ENCODE results near the gene LBHD1.
A peak's percentile ranks its signal among the peaks of the same experiment; 100 is the strongest.
"Not testable (repeated sequence)": the region's sequence is repeated elsewhere in the genome, so short reads cannot be mapped to it uniquely, and the experiment has no call there.

The LBHD1 gene

GRCh38 chr11:62671608-62672389, at the start of gene LBHD1, which contains the start of gene UQCC3:
LBHD1 (minus strand) TSS chr11:62672267; CDS start chr11:62670031, 2,236 bp downstream.
UQCC3 (plus strand) TSS chr11:62671673; CDS start chr11:62671746, 73 bp downstream.
- DNase-seq, result peak; percentile 85

- DNase-seq, result no peak
Measured at GRCh38 chr11:62719302-62719978, 47.4 kb upstream of the LBHD1 start.

GRCh38 chr11:62716816-62717215, 44.7 kb upstream of the LBHD1 start:
- DNase-seq, result no peak

- no peak for DNase-seq
Measured at GRCh38 chr11:62716206-62716605, 44.1 kb upstream of the LBHD1 start.

GRCh38 chr11:62715150-62716130, 43.4 kb upstream of the LBHD1 start:
- no peak for DNase-seq

GRCh38 chr11:62713343-62713742, 41.3 kb upstream of the LBHD1 start:
- DNase-seq, result no peak

- DNase-seq, result no peak
Measured at GRCh38 chr11:62712861-62713260, 40.8 kb upstream of the LBHD1 start.

- DNase-seq, result no peak
Measured at GRCh38 chr11:62712276-62712812, 40.3 kb upstream of the LBHD1 start.

GRCh38 chr11:62710001-62710345, 37.9 kb upstream of the LBHD1 start:
- no peak for DNase-seq

- peak; percentile 97 for DNase-seq
Measured at GRCh38 chr11:62709247-62710000, 37.4 kb upstream of the LBHD1 start.

- peak; percentile 30 for DNase-seq
Measured at GRCh38 chr11:62708793-62709192, 36.7 kb upstream of the LBHD1 start.

GRCh38 chr11:62708392-62708791, 36.3 kb upstream of the LBHD1 start:
- no peak for DNase-seq

GRCh38 chr11:62707277-62707861, 35.3 kb upstream of the LBHD1 start, which contains the start of the genes BSCL2 and GNG3:
BSCL2 (minus strand) TSS chr11:62707424; CDS start chr11:62707195, 229 bp downstream.
GNG3 (plus strand) TSS chr11:62707676; CDS start chr11:62708296, 620 bp downstream.
- no peak for DNase-seq

- no peak for DNase-seq
Measured at GRCh38 chr11:62706850-62707247, 34.8 kb upstream of the LBHD1 start.

- DNase-seq, result peak; percentile 90
Measured at GRCh38 chr11:62705880-62706849, 34.1 kb upstream of the LBHD1 start.

- no peak for DNase-seq
Measured at GRCh38 chr11:62705413-62705812, 33.3 kb upstream of the LBHD1 start.

GRCh38 chr11:62703921-62704320, 31.9 kb upstream of the LBHD1 start:
- not testable (repeated sequence) for DNase-seq

GRCh38 chr11:62702246-62702645, 30.2 kb upstream of the LBHD1 start:
- no peak for DNase-seq

GRCh38 chr11:62694455-62695167, 22.5 kb upstream of the LBHD1 start:
- DNase-seq, result peak; percentile 70

All from stimulated activated naive CD4-positive, alpha-beta T cell treated with Interleukin-2 at 50 U/mL for 16 hours (primary cell).